Left lung (tissue), 10 donors: Measurements from ENCODE around the gene ADAMTSL4. TPM values are rescaled to one million over a fixed set of nuclear protein-coding genes. Genes with fewer than 3 reads are reported as not detected.

ENCODE experiments used
- ATAC-seq: fragments of 200-7000 bp; cut with Tn5 transposase; one replicate; pipeline ENCODE4 v1.9.1; 2020; ENCODE audit warnings: moderate library complexity
- DNase-seq, 4 donors: peaks; one replicate each; pipeline ENCODE4 v3.0.0-alpha.2; 2013 to 2020
- H3K27ac ChIP-seq, 2 donors: fragments of 200-600 bp; sonication (generic) in 1 of 2; one replicate each; pipeline versions ENCODE4 v1.5.0 to v1.8.0; 2020 to 2021
- H3K27me3 ChIP-seq, 2 donors: fragments of 200-600 bp; sonication (generic) in 1 of 2; one replicate each; pipeline versions ENCODE4 v1.5.0 to v1.8.0; 2020 to 2021
- H3K36me3 ChIP-seq, 2 donors: fragments of 200-600 bp; sonication (generic) in 1 of 2; one replicate each; pipeline versions ENCODE4 v1.5.0 to v1.8.0; 2020 to 2021
- H3K4me1 ChIP-seq, 2 donors: fragments of 200-600 bp; one replicate each; pipeline ENCODE4 v1.8.0; 2021
- H3K4me3 ChIP-seq, 2 donors: fragments of 200-600 bp; sonication (generic) in 1 of 2; one replicate each; pipeline versions ENCODE4 v1.5.0 to v1.8.0; 2020 to 2021; ENCODE audit warnings: mild to moderate bottlenecking in 1 of 2
- H3K9me3 ChIP-seq, 2 donors: fragments of 200-600 bp; sonication (generic) in 1 of 2; one replicate each; pipeline versions ENCODE4 v1.5.0 to v1.8.0; 2020 to 2021
- CTCF ChIP-seq, 2 donors: fragments of 200-600 bp; sonication (generic) in 1 of 2; IDR thresholded peaks; one replicate each; pipeline versions ENCODE4 v1.5.0 to v1.8.0; 2021; ENCODE audit warnings: antibody characterized with exemption in 2 of 2
- intact Hi-C, 2 donors: fragments of 100-400 bp; cut with DNase I; formaldehyde crosslinking; loops; one replicate each; pipeline versions ENCODE4 v1.11.2 to v1.14.2; 2022
- polyA plus RNA-seq, 6 donors: library from polyadenylated mRNA; unstranded; fragments of 120-200 nt; gene quantifications; one replicate each; pipeline ENCODE4 v1.2.1, GENCODE V29; 2013; ENCODE audit not compliant: insufficient read length in 6 of 6
- total RNA-seq, 2 donors: library from RNA; stranded (reverse); fragmentation: NEBNext Ultra II Directional; extraction: Animal tissue kit (Norgen Biotek cat#: 25700); gene quantifications; one replicate each; pipeline ENCODE4 v1.2.1, GENCODE V29; 2021
- donor health status: DM: no; HTN: yes; CAD: no.
- donor health status: DM: no; HTN: no; CAD: no.

ADAMTSL4 gene
- total and polyA plus RNA-seq, 8 donors, result 13.0 to 76.0 (median 20.1) TPM

DNA sequence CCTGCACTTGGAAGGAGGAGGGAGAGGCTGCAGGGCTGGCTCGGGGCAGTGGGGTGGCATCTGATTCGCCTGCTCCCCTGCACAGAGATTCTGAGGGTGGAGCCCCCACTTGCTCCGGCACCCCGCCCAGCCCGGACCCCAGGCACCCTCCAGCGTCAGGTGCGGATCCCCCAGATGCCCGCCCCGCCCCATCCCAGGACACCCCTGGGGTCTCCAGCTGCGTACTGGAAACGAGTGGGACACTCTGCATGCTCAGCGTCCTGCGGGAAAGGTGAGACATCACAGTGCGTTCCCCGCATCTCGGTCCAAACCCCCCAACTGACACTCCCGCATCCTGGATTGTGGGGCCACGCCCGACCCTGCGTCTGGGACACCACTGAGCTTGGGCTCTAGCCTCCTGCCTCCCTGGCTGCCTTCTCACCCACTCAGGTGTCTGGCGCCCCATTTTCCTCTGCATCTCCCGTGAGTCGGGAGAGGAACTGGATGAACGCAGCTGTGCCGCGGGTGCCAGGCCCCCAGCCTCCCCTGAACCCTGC is 7.9 kb downstream of the ADAMTSL4 start:
- Histone ChIP-seq H3K27ac (no peak overlapping the region), H3K9me3 (no peaks in the 10 kb centered on the region), H3K4me1 (peaks cover 29 to 59% of the 10 kb centered on the region in 2 donors), H3K4me3 (no peak overlapping the region), H3K36me3 (peaks cover 0 to 61% of the 10 kb centered on the region in 2 donors), H3K27me3 (no peaks in the 10 kb centered on the region)
- TF ChIP-seq CTCF (IDR thresholded peaks at IDR 0.05), result no peak
- intact Hi-C loops, result no loop called here
- ATAC-seq (no peak), DNase-seq (no peak)

DNA sequence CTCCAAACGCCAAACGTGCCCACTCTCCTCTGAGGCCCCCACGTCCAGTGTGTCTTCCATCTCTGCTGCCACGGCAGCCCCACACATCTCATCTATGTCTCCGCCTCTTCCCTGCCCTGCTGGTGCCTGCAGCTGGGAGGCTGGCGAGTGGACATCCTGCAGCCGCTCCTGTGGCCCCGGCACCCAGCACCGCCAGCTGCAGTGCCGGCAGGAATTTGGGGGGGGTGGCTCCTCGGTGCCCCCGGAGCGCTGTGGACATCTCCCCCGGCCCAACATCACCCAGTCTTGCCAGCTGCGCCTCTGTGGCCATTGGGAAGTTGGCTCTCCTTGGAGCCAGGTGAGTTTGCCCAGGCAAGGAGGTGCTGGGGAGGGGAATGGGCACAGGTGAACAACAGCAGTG is 8.6 kb downstream of the ADAMTSL4 start:
- intact Hi-C loops, result no loop called here
- no peak for ATAC-seq
- Histone ChIP-seq H3K27ac (no peak overlapping the region), H3K27me3 (no peaks in the 10 kb centered on the region), H3K4me1 (peaks cover 29 to 59% of the 10 kb centered on the region in 2 donors), H3K4me3 (peak overlapping the region in 1 of 2 donors; percentile 25), H3K9me3 (no peaks in the 10 kb centered on the region), H3K36me3 (peaks cover 0 to 61% of the 10 kb centered on the region in 2 donors)
- DNase-seq, result no peak
- no peak for TF ChIP-seq CTCF (IDR thresholded peaks at IDR 0.05)

GRCh38 chr1:150558303-150558704 is 9.1 kb downstream of the ADAMTSL4 start:
- ATAC-seq (no peak), DNase-seq (no peak)
- Histone ChIP-seq H3K4me3 (peak overlapping the region in 1 of 2 donors; percentile 25), H3K36me3 (peaks cover 0 to 61% of the 10 kb centered on the region in 2 donors), H3K9me3 (no peaks in the 10 kb centered on the region), H3K27me3 (no peaks in the 10 kb centered on the region), H3K4me1 (peaks cover 29 to 59% of the 10 kb centered on the region in 2 donors), H3K27ac (peak overlapping the region; percentile 26 to 100)
- intact Hi-C loops, result no loop called here
- TF ChIP-seq CTCF (IDR thresholded peaks at IDR 0.05), result no peak

DNA sequence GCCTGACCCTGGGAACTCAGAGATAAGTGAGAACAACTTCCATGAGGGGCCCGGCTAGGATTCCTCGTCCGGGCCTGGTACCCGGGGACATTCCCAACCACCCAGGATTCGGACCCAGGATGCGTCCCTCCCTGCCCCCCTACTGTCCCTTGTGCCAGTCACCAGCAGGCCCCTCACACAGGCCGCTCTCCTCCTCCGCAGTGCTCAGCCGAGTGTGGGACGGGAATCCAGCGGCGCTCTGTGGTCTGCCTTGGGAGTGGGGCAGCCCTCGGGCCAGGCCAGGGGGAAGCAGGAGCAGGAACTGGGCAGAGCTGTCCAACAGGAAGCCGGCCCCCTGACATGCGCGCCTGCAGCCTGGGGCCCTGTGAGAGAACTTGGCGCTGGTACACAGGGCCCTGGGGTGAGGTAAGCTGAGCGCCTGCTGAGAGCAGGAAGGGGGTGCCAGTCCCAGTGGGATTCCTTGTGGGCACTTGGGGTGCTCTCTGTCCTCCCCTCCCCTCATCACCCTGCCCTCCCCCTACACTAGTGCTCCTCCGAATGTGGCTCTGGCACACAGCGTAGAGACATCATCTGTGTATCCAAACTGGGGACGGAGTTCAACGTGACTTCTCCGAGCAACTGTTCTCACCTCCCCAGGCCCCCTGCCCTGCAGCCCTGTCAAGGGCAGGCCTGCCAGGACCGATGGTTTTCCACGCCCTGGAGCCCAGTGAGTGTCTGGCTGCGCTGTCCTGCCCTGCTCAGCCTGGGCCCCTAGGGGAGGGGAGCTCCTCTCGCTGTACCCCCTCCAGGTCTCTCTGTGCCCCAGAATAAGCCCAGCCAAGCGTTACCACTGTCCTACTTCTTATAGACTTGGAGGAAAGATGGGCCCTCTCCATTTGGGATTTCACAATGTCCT is 9.8 kb downstream of the ADAMTSL4 start:
- no peak for ATAC-seq
- TF ChIP-seq CTCF (IDR thresholded peaks at IDR 0.05), result no peak
- DNase-seq, result peak in 1 of 4 donors; percentile 89
- intact Hi-C loops, result no loop called here
- Histone ChIP-seq H3K27ac (peak overlapping the region; percentile 100), H3K27me3 (no peaks in the 10 kb centered on the region), H3K4me1 (peaks cover 34 to 59% of the 10 kb centered on the region in 2 donors), H3K36me3 (peaks cover 0 to 55% of the 10 kb centered on the region in 2 donors), H3K4me3 (peak overlapping the region in 1 of 2 donors; percentile 25), H3K9me3 (no peaks in the 10 kb centered on the region)

- Histone ChIP-seq H3K36me3 (peaks cover 0 to 49% of the 10 kb centered on the region in 2 donors), H3K9me3 (no peaks in the 10 kb centered on the region), H3K27me3 (no peaks in the 10 kb centered on the region), H3K4me3 (peak overlapping the region in 1 of 2 donors; percentile 50), H3K27ac (peak overlapping the region; percentile 100), H3K4me1 (peaks cover 40 to 64% of the 10 kb centered on the region in 2 donors)
- TF ChIP-seq CTCF (IDR thresholded peaks at IDR 0.05), result no peak
- ATAC-seq (no peak), DNase-seq (no peak)
- intact Hi-C loops, result loop anchor here in 1 of 2 donors (5.0 kb wide), 1 partner anchor 63 kb away; no protein-coding TSS in a partner anchor
These were observed 10.4 kb downstream of the ADAMTSL4 start for GRCh38 chr1:150559656-150560010.
